H9 (cell line): ENCODE measurements around the gene OGFRL1. TPM values are rescaled to one million over a fixed set of nuclear protein-coding genes. Genes with fewer than 3 reads are reported as not detected.

Experiments
- DNase-seq: peaks from one replicate; pipeline ENCODE4 v3.0.0-alpha.2; 2017
- H2AFZ ChIP-seq: one replicate; pipeline ENCODE4 v1.6.1; 2013; ENCODE audit warnings: mild to moderate bottlenecking, low read length, control low read depth, moderate library complexity
- H2AK5ac ChIP-seq: 2 replicates; pipeline ENCODE4 v1.6.1; 2013; ENCODE audit warnings: low read length, control low read depth, mixed read lengths; ENCODE audit not compliant: insufficient read length
- H2BK120ac ChIP-seq: one replicate; pipeline ENCODE4 v1.6.1; 2013; ENCODE audit warnings: low read depth, mild to moderate bottlenecking, low read length, control low read depth, inconsistent platforms; ENCODE audit not compliant: poor library complexity, severe bottlenecking
- H2BK12ac ChIP-seq: 2 replicates; pipeline ENCODE4 v1.6.1; 2013; ENCODE audit warnings: low read length, control low read depth, mixed read lengths, low read depth; ENCODE audit not compliant: insufficient read length
- H2BK15ac ChIP-seq: 2 replicates; pipeline ENCODE4 v1.6.1; 2013; ENCODE audit warnings: low read depth, low read length, control low read depth
- H2BK20ac ChIP-seq: one replicate; pipeline ENCODE4 v1.6.1; 2013; ENCODE audit warnings: low read depth, mild to moderate bottlenecking, low read length, control low read depth, inconsistent platforms; ENCODE audit not compliant: poor library complexity, severe bottlenecking
- H2BK5ac ChIP-seq: 2 replicates; pipeline ENCODE4 v1.6.1; 2013; ENCODE audit warnings: low read length, control low read depth, mixed read lengths; ENCODE audit not compliant: insufficient read length
- H3K14ac ChIP-seq: 2 replicates; pipeline ENCODE4 v1.6.1; 2013; ENCODE audit warnings: low read length, control low read depth; ENCODE audit not compliant: insufficient read depth
- H3K18ac ChIP-seq: 2 replicates; pipeline ENCODE4 v1.6.1; 2013; ENCODE audit warnings: low read depth, mild to moderate bottlenecking, mixed read lengths, low read length, control low read depth; ENCODE audit not compliant: insufficient read length
- H3K23ac ChIP-seq: 2 replicates; pipeline ENCODE4 v1.6.1; 2013; ENCODE audit warnings: low read length, control low read depth, mixed read lengths, low read depth; ENCODE audit not compliant: insufficient read length
- H3K23me2 ChIP-seq: 2 replicates; pipeline ENCODE4 v1.6.1; 2013; ENCODE audit warnings: low read depth, mild to moderate bottlenecking, mixed read lengths, low read length, control low read depth; ENCODE audit not compliant: insufficient read length, poor library complexity, severe bottlenecking
- H3K27ac ChIP-seq: 2 replicates; pipeline ENCODE4 v1.5.1; 2013; ENCODE audit warnings: low read length, control low read depth, mixed read lengths, low read depth; ENCODE audit not compliant: insufficient read length
- H3K27me3 ChIP-seq: 2 replicates; pipeline ENCODE4 v1.6.1; 2013; ENCODE audit warnings: low read length, control low read depth, inconsistent platforms; ENCODE audit not compliant: insufficient read depth
- H3K4ac ChIP-seq: 2 replicates; pipeline ENCODE4 v1.6.1; 2013; ENCODE audit warnings: low read depth, mild to moderate bottlenecking, control low read depth, inconsistent platforms, low read length, moderate library complexity
- H3K4me1 ChIP-seq: 2 replicates; pipeline ENCODE4 v1.6.1; 2013; ENCODE audit warnings: low read length, control low read depth, inconsistent platforms; ENCODE audit not compliant: insufficient read depth
- H3K4me2 ChIP-seq: 2 replicates; pipeline ENCODE4 v1.6.1; 2013; ENCODE audit warnings: low read length, control low read depth, mixed read lengths; ENCODE audit not compliant: insufficient read length, insufficient read depth
- H3K56ac ChIP-seq: 2 replicates; pipeline ENCODE4 v1.6.1; 2013; ENCODE audit warnings: low read depth, mild to moderate bottlenecking, mixed read lengths, low read length, control low read depth; ENCODE audit not compliant: insufficient read length
- H3K79me1 ChIP-seq: 2 replicates; pipeline ENCODE4 v1.6.1; 2013; ENCODE audit warnings: low read depth, mild to moderate bottlenecking, moderate library complexity, low read length, control low read depth, inconsistent platforms; ENCODE audit not compliant: insufficient read depth, poor library complexity, severe bottlenecking
- H3K79me2 ChIP-seq: 2 replicates; pipeline ENCODE4 v1.6.1; 2013; ENCODE audit warnings: low read length, control low read depth, inconsistent platforms; ENCODE audit not compliant: insufficient read depth
- H3K9ac ChIP-seq: 2 replicates; pipeline ENCODE4 v1.6.1; 2013; ENCODE audit warnings: low read length, control low read depth, mixed read lengths; ENCODE audit not compliant: insufficient read length; ENCODE audit errors: extremely low read depth
- H3K9me3 ChIP-seq: one replicate; pipeline ENCODE4 v1.6.1; 2013; ENCODE audit warnings: low read depth, low read length, inconsistent platforms; ENCODE audit not compliant: control insufficient read depth
- H3T11ph ChIP-seq: one replicate; pipeline ENCODE4 v1.6.1; 2013; ENCODE audit warnings: mild to moderate bottlenecking, low read length, control low read depth, inconsistent platforms
- H4K20me1 ChIP-seq: one replicate; pipeline ENCODE4 v1.6.1; 2013; ENCODE audit not compliant: control insufficient read depth, insufficient read length, insufficient read depth
- H4K5ac ChIP-seq: 2 replicates; pipeline ENCODE4 v1.6.1; 2013; ENCODE audit warnings: low read depth, mild to moderate bottlenecking, mixed read lengths, low read length, control low read depth; ENCODE audit not compliant: insufficient read length
- H4K8ac ChIP-seq: replicated peaks from 2 replicates; pipeline ENCODE4 v1.6.1; 2013; ENCODE audit warnings: low read length, control low read depth, mixed read lengths, low read depth; ENCODE audit not compliant: insufficient read length
- H4K91ac ChIP-seq: 2 replicates; pipeline ENCODE4 v1.6.1; 2013; ENCODE audit warnings: low read depth, mild to moderate bottlenecking, moderate library complexity, mixed read lengths, low read length, control low read depth; ENCODE audit not compliant: insufficient read length
- H3K27ac Mint-ChIP-seq, 3 experiments: 2 replicates in 2 of 3; 3 replicates in 1 of 3; pipeline ENCODE4 v1.8.0; 2020 to 2021; ENCODE audit warnings: mixed read lengths in 3 of 3, mild to moderate bottlenecking in 1 of 3, moderate library complexity in 1 of 3
- H3K27me3 Mint-ChIP-seq: 2 replicates; pipeline ENCODE4 v1.8.0; 2021; ENCODE audit warnings: low read depth, mild to moderate bottlenecking, moderate library complexity, mixed read lengths
- H3K36me3 Mint-ChIP-seq, 3 experiments: 2 replicates in 2 of 3; 3 replicates in 1 of 3; pipeline ENCODE4 v1.8.0; 2020 to 2021; ENCODE audit warnings: low read depth in 3 of 3, mixed read lengths in 3 of 3; ENCODE audit not compliant: insufficient read depth in 1 of 3
- H3K4me1 Mint-ChIP-seq, 2 experiments: 2 replicates each; pipeline ENCODE4 v1.8.0; 2020; ENCODE audit warnings: mixed read lengths in 2 of 2
- H3K4me3 Mint-ChIP-seq, 2 experiments: 2 replicates in 1 of 2; 3 replicates in 1 of 2; pipeline ENCODE4 v1.8.0; 2020 to 2021; ENCODE audit warnings: mild to moderate bottlenecking in 2 of 2, mixed read lengths in 2 of 2, moderate library complexity in 1 of 2
- H3K9me3 Mint-ChIP-seq, 2 experiments: 2 replicates in 1 of 2; 3 replicates in 1 of 2; pipeline ENCODE4 v1.8.0; 2020; ENCODE audit warnings: mild to moderate bottlenecking in 2 of 2, mixed read lengths in 2 of 2, moderate library complexity in 1 of 2
- WGBS: extraction: QIAGEN DNeasy Blood & Tissue Kit; methylation state at CpG from one replicate; pipeline ENCODE4 v1.1.7; 2013; ENCODE audit warnings: missing lambda C conversion rate, low lambda C conversion rate, mixed read lengths; ENCODE audit not compliant: insufficient read length; ENCODE audit errors: extremely low coverage; 5-methylcytosine and 5-hydroxymethylcytosine counted together
- total RNA-seq: library from RNA; stranded (reverse); gene quantifications from 2 replicates; pipeline ENCODE4 v1.2.1, GENCODE V29; 2021
- TF ChIP-seq, protein P1 (sequence below): fragments of 200-600 bp; sonication (generic); conservative IDR thresholded peaks from 3 replicates; pipeline ENCODE4 v1.8.0; 2021; ENCODE audit warnings: antibody characterized with exemption, mild to moderate bottlenecking

The OGFRL1 gene
- total RNA-seq, 1 experiment from 2014 or later: 2.8 TPM

DNA sequence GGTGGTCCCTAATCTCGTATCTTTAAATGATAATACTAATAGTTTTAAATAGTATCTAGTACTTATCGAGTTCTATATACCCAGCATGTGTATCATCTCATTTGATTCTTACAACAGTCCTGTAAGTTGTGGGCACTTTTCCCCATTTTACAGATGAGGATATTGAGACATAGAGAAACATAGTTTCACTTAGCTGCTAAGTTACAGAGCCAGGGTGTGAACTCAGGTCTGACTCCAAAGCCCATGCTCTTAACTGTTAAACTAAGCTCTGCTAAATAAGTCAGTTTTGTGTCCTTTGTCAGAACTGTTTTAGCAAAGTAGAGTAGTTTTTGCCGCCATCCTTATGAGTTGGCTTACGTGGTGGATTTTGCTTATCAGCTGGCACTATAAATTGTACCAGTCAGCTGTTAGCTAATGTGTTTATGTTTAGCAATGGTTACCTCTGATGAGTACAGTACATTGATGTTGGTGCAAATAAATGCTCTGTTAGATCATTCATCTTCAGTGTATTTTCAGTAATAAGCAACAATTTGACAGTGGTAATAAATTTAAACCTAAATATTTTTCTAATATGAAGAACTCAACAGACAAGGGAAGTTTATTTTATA lies 12.1 kb downstream of the OGFRL1 start:
- Histone ChIP-seq H4K91ac (no peak overlapping the region), H3K18ac (no peak overlapping the region), H3K23ac (no peak overlapping the region), H2BK120ac (no peak overlapping the region), H3K23me2 (no peaks in the 10 kb centered on the region), H2AFZ (no peak overlapping the region), H3K9ac (no peak overlapping the region), H2BK12ac (no peak overlapping the region), H3K9me3 (no peaks in the 10 kb centered on the region), H2BK20ac (no peak overlapping the region), H3K4ac (no peak overlapping the region), H2BK5ac (no peak overlapping the region), H3K14ac (no peak overlapping the region), H3K56ac (no peak overlapping the region), H2AK5ac (no peak overlapping the region), H4K20me1 (no peaks in the 10 kb centered on the region), H3K79me2 (no peaks in the 10 kb centered on the region), H3K27ac (no peak overlapping the region), H4K5ac (no peak overlapping the region), H4K8ac (no peak overlapping the region), H3K4me2 (no peak overlapping the region), H3K4me1 (no peaks in the 10 kb centered on the region), H3K27me3 (no peaks in the 10 kb centered on the region), H3K79me1 (no peaks in the 10 kb centered on the region), H2BK15ac (no peak overlapping the region), H3T11ph (no peak overlapping the region)
- TF ChIP-seq, protein P1, sequence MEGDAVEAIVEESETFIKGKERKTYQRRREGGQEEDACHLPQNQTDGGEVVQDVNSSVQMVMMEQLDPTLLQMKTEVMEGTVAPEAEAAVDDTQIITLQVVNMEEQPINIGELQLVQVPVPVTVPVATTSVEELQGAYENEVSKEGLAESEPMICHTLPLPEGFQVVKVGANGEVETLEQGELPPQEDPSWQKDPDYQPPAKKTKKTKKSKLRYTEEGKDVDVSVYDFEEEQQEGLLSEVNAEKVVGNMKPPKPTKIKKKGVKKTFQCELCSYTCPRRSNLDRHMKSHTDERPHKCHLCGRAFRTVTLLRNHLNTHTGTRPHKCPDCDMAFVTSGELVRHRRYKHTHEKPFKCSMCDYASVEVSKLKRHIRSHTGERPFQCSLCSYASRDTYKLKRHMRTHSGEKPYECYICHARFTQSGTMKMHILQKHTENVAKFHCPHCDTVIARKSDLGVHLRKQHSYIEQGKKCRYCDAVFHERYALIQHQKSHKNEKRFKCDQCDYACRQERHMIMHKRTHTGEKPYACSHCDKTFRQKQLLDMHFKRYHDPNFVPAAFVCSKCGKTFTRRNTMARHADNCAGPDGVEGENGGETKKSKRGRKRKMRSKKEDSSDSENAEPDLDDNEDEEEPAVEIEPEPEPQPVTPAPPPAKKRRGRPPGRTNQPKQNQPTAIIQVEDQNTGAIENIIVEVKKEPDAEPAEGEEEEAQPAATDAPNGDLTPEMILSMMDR: no peak
- Mint-ChIP-seq H3K27ac (no peak overlapping the region), H3K4me3 (no peak overlapping the region), H3K4me1 (peaks cover 9% of the 10 kb centered on the region in 2 experiments), H3K9me3 (no peaks in the 10 kb centered on the region), H3K27me3 (no peaks in the 10 kb centered on the region), H3K36me3 (peaks cover 0 to 8% (median 2%) of the 10 kb centered on the region in 3 experiments; a peak in 1 of 7 replicates)
- no peak for DNase-seq
- no CpG with 5 or more reads among the region's 4 CpGs for WGBS
